ENCODE results near the gene INSIG2.

DNA sequence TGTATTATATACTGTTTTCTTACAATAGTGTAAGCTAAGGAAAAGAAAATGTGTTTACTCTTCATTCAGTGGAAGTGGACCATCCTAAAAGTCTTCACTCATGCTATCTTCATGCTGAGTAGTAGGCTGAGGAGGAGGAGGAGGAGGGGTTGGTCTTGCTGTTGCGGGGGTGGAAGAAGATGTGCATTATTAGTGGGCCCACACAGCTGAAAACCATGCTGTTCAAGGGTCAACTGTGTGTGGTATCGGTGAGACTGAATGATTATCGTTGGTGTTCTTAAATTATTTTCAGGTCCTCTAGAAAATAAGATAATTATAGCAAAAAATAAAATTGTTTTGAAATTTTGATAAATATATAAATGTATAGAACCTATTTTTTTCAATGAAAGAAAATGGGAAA is 22.0 kb downstream of the INSIG2 start:
- TF ChIP-seq RBM15 (IDR thresholded peaks at IDR 0.05; ENCODE audit: insufficient read depth, low read length) (no peak), SRSF3 (IDR thresholded peaks at IDR 0.05; ENCODE audit: insufficient read depth, low read length) (no peak), POLR2AphosphoS5 (IDR thresholded peaks at IDR 0.05; ENCODE audit: control insufficient read depth, insufficient read depth, low read depth, low read length) (no peak), USF1 (CRISPR knock-in tag; IDR thresholded peaks at IDR 0.05) (no peak)
